IPS-11a (cell line): ENCODE results near the gene CEMIP.

Experiments
- H3K4me3 ChIP-seq: one replicate; pipeline ENCODE4 v1.5.1; 2013; ENCODE audit warnings: low read depth, low read length, control low read depth

The CEMIP gene

DNA sequence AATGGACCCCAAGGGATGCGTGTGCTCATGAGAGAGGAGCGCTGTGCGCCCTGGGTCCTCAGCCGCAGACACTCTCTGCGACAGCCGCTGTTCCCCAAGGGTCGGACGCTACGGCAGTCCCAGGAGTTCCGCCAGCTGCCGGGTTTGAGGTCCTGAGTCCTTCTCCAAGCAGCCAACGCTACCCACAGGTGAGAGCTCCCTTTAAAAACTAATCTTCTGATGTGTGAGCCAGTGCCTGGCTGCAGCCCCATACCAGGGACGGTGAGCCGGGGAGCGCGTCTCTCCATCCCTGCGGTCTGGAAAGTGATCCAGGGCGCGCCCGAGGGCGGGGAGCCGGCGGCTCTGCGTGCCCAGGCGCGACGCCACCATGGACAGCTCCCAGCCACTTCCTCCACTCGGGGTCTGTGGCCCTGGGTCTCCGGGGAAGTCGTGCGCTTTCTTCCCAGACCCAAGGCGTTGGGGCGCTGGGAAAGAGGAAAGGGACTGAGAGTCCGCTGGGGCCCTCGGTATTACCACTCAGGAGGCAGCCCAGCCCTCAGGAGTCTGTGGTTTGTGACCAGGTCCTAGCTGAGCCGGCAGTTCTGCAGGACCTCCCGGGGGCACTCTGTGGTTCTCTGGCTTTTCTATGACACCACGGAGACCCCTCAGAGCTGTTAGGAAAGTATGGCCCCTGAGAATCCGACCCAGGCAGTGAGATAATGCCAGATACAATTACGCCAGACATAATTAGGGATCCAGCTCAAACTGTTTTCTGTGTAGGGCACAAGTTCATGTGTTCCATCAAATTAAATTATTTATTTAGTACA, 1.4 kb downstream of the CEMIP start:
- peak overlapping the region; percentile 37 for H3K4me3 ChIP-seq

DNA sequence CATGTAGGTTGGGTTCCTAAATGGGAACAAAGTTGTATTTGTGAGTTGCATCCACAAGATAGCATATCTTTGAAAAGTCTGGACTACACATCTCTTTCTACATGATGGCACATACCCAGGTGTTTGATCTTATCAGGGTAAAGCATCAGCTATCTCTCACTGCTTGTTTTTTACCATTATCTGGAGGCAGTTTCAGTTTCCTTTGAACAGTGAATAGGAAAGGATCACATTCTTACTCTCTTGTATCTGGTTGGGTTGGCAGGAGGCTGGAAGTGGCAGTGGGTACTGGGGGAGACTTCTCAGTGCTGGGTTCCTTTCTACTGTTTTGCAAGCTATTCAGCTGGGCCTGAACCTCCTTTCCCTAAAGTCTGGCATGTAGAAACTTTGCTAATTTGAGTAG, 4.1 kb downstream of the CEMIP start:
- no peak overlapping the region for H3K4me3 ChIP-seq

DNA sequence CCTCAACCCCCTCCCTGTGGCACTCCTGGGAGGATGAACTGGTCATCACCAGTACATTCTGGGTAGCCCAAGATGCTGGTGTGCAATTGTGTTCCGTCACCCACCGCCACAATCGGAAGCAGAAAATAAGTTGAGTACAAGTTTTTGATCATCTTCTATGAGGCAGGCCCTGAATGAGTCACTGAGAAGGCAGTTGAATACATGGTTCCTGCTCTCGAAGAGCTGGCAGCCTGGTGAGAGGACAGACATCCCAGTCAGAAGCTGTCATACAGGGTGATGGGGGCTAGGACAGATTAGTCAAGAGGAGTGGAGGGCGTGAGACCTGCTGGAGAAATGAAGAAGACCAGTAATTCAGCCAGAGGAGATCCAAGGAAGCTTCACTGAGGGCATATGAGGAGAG, 6.2 kb downstream of the CEMIP start:
- H3K4me3 ChIP-seq = no peak overlapping the region

- H3K4me3 ChIP-seq = no peak overlapping the region
Observed at GRCh38 chr15:80785811-80786354, 6.7 kb downstream of the CEMIP start.

DNA sequence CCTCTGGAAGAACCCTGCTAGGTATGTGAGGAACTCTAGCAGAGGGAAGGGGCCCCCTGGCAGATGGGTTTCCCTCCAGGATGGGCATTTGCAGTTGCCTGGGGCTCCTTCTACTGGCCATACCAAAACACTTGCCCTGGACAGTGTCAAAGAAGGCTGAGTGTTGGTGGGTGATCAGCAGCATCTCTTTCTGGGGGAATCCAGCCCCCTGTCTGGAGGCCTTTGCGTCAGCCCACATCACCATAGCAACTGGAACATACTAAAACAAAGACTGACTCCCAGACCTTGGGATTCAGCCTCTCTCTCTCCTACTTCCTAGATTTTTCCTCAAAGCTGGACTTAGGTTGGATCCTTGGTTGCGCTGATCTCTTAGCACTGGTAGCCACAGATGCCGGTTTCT, 8.1 kb downstream of the CEMIP start:
- no peak overlapping the region for H3K4me3 ChIP-seq

- no peak overlapping the region for H3K4me3 ChIP-seq
Observed at GRCh38 chr15:80788536-80788935, 9.4 kb downstream of the CEMIP start.

DNA sequence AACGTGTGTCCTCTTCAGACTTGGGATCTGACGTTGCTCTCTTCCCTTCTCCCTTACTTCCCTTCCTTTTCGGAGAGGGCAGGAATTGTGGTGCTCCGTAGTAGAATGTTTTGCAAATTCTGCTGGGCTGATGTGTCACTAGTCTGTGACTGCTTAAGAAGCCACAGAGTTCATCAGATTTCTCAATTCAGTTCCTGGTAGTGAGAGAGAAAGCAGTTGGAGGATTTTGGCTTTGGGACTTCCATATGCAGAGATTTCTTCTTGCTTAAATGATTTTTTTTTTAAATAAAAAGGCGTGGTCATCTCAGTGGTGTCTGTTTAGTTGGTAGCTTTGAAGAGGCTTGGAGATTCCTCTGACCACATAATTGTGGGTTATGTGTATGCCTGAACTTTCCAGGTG, 10.1 kb downstream of the CEMIP start:
- H3K4me3 ChIP-seq = no peak overlapping the region

DNA sequence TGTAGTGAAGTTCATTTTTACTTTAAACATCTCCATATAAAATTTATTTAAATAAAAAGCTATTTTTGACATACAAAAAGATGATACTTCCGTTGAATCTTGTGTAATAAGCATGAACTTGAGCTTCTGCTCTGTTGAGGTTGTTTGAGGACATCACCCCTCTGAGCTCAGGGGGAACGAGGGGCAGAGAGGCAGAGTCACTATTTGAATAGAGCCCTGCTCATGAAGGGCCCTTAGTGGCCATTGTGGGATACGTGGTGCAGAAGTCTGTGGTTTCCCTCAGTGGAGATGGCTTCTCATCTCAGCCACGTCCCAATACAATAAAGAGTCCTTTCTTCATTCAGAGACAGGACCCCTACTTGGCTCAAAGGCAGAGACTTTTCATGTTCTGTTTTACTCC, 10.6 kb downstream of the CEMIP start:
- H3K4me3 ChIP-seq = no peak overlapping the region

- no peak overlapping the region for H3K4me3 ChIP-seq
Observed at GRCh38 chr15:80790236-80790635, 11.1 kb downstream of the CEMIP start.

DNA sequence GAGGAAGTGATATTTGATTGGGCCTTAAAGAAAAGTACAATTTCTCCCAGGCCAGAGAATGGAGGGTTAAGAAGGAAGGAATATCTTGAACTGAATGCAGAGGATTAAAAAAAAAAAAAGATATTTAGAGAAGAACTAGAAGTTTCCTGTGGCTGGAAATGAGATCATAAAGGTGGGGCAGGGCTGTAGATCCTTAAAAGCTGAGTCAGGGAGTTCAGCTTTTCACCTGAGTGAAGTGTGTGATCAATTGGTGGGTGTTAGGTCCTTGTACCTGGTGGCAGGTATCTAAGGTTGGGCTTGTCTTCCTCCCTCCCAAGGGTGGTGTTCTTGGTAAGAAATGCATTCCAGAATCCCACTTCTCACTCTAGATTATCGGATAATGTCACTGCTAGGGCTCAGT, 11.8 kb downstream of the CEMIP start:
- no peak overlapping the region for H3K4me3 ChIP-seq

GRCh38 chr15:80796407-80796806, 17.2 kb downstream of the CEMIP start:
- no peak overlapping the region for H3K4me3 ChIP-seq

DNA sequence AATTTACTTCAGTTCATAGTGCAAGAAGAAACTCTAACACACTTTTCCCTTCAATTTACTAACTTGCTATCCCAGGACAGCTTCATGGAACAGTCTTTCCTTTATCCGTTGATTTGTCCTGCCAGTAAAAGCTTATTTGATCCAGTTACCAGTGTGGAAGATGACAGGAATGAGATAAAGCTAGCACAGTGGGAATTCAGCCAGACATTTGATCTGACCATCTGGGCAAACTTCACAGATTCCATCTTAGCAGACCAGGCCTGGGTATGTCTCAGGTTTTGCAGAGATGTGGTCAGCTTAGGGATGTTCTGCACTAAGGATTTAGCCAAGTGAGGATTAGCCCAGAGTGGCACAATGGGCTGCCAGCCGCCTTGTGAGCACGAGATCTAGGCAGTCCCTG, 19.7 kb downstream of the CEMIP start:
- no peak overlapping the region for H3K4me3 ChIP-seq

- no peak overlapping the region for H3K4me3 ChIP-seq
Observed at GRCh38 chr15:80800067-80800466, 20.9 kb downstream of the CEMIP start.

GRCh38 chr15:80801891-80802680, 22.9 kb downstream of the CEMIP start:
- no peak overlapping the region for H3K4me3 ChIP-seq

DNA sequence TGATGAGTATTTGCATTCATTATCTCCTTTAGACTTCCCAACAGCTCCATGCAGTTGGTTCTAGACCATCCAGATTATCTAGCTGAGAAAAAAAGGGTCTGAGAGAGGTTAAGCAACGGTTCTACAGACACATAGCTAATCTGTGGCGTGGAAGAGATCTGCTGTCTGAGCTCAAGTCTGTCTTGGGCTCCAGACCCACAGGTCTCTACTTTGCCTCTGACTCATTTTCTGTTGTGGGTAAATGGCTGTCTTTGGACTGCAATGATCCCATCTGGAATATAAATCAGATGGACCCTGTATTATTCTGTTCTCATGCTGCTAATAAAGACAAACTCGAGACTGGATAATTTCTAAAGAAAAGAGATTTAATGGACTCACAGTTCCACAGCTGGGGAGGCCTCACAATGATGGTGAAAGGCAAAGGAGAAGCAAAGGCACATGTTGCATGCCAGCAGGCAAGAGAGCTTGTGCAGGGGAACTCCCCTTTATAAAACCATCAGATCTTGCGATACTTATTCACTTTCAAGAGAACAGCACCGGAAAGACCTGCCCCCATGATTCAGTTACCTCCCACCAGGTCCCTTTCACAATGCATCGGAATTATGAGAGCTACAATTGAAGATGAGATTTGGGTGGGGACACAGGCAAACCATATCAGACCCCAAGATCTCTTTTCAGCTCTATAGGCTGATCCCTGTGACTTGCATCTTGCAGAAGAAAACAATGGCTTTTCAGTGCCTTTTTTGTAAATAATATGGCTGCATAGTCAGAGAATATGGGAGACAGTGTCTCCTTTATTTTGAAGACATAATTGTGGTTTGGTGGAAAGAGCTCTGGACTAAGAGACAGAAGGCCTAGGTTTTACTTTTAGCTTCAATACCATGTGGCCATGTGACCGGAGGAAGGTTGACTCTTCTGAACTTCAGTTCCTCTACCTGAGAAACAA, 24.7 kb downstream of the CEMIP start:
- H3K4me3 ChIP-seq = no peak overlapping the region

GRCh38 chr15:80804970-80805495, 25.9 kb downstream of the CEMIP start:
- H3K4me3 ChIP-seq = no peak overlapping the region

GRCh38 chr15:80811781-80812315, 32.7 kb downstream of the CEMIP start:
- no peak overlapping the region for H3K4me3 ChIP-seq

GRCh38 chr15:80815106-80815505, 35.9 kb downstream of the CEMIP start:
- H3K4me3 ChIP-seq = no peak overlapping the region

GRCh38 chr15:80816049-80816653, 37.0 kb downstream of the CEMIP start:
- no peak overlapping the region for H3K4me3 ChIP-seq

- H3K4me3 ChIP-seq = no peak overlapping the region
Observed at GRCh38 chr15:80816936-80817335, 37.8 kb downstream of the CEMIP start.
